ENCODE results near the gene RND2. TPM values are rescaled to one million over a fixed set of nuclear protein-coding genes. Genes with fewer than 3 reads are reported as not detected.
A peak's percentile ranks its signal among the peaks of the same experiment; 100 is the strongest.

The RND2 gene
- total RNA-seq, 1 donor from 2014 or later = 7.1 TPM

GRCh38 chr17:43030137-43030767, 5.2 kb downstream of the RND2 start:
- Mint-ChIP-seq H3K27me3 (no peaks in the 10 kb centered on the region), H3K9me3 (no peaks in the 10 kb centered on the region), H3K4me3 (no peak overlapping the region), H3K4me1 (ENCODE audit: unreplicated experiment) (peaks cover 22% of the 10 kb centered on the region), H3K36me3 (no peaks in the 10 kb centered on the region), H3K27ac (peak overlapping the region; percentile 29)
- no peak for TF ChIP-seq CTCF (conservative IDR thresholded peaks at IDR 0.05)
- DNase-seq (ENCODE audit: extremely low spot score, unreplicated experiment) = no peak

GRCh38 chr17:43031666-43032065, 6.6 kb downstream of the RND2 start:
- TF ChIP-seq CTCF (conservative IDR thresholded peaks at IDR 0.05) = no peak
- H3K27me3 Mint-ChIP-seq = no peaks in the 10 kb centered on the region
- H3K27ac Mint-ChIP-seq = no peak overlapping the region
- no peak for DNase-seq (ENCODE audit: extremely low spot score, unreplicated experiment)
- H3K4me3 Mint-ChIP-seq = no peak overlapping the region
- no peaks in the 10 kb centered on the region for H3K36me3 Mint-ChIP-seq
- H3K9me3 Mint-ChIP-seq = no peaks in the 10 kb centered on the region
- peaks cover 28% of the 10 kb centered on the region for H3K4me1 Mint-ChIP-seq (ENCODE audit: unreplicated experiment)

DNA sequence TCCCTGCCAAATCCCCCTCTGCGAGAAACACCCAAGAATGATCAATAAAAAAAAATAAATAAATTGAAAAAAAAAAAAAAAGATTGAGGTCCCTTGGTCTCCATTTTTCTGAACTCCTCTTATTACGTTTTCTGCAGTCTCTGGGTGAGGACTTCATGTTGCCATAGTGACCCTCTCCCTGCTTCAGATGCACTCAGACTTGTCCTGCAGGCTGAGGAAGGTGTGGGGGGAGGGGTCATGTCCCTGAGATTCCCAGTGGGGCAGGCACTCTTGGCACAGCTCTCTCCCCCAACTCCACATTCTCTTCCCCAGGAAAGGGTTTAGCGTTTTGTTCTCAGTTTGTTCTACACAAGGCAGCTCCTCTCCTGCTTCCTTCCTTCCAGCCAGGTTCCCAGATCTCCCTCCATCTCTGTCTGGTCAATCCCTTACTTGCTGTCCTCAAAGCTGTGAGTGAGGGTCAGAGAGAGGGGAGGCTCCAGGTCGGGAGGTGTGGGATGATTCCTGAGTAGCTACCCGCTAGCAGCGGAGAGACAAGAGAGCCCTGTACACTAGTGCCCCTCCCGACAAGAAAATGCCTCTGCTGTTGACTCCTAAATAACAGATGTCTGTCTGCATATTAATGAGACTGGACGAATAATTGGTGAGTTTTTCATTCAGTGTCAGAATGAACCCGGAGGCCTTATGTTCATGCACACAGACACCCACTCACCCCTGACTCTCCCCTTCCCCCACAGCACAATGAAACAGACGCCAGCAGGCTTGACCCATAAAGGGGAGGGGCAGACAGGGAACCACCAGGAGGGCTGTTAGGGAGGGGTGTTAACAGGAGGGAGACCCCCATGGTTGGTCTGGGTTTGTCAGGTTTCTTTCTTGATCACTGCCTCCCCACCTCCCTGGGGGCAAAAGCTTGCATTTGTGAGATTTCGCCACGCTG, 9.2 kb downstream of the RND2 start:
- DNase-seq (ENCODE audit: extremely low spot score, unreplicated experiment) = no peak

GRCh38 chr17:43034894-43035293, 9.9 kb downstream of the RND2 start:
- Mint-ChIP-seq H3K27me3 (no peaks in the 10 kb centered on the region), H3K9me3 (no peaks in the 10 kb centered on the region), H3K4me3 (no peak overlapping the region), H3K4me1 (ENCODE audit: unreplicated experiment) (peaks cover 24% of the 10 kb centered on the region), H3K27ac (no peak overlapping the region), H3K36me3 (no peaks in the 10 kb centered on the region)
- no peak for DNase-seq (ENCODE audit: extremely low spot score, unreplicated experiment)
- no peak for TF ChIP-seq CTCF (conservative IDR thresholded peaks at IDR 0.05)

More for the DNA sequence above, 9.2 kb downstream of the RND2 start:
- Mint-ChIP-seq H3K27me3 (no peaks in the 10 kb centered on the region), H3K9me3 (no peaks in the 10 kb centered on the region), H3K36me3 (no peaks in the 10 kb centered on the region), H3K4me3 (peak overlapping the region; percentile 69), H3K4me1 (ENCODE audit: unreplicated experiment) (peaks cover 24% of the 10 kb centered on the region), H3K27ac (peak overlapping the region; percentile 64)
- TF ChIP-seq CTCF (conservative IDR thresholded peaks at IDR 0.05) = no peak

GRCh38 chr17:43039646-43040045, 14.6 kb downstream of the RND2 start:
- H3K4me1 Mint-ChIP-seq (ENCODE audit: unreplicated experiment) = peaks cover 16% of the 10 kb centered on the region

More at GRCh38 chr17:43039646-43040045, 14.6 kb downstream of the RND2 start:
- no peak for DNase-seq (ENCODE audit: extremely low spot score, unreplicated experiment)
- Mint-ChIP-seq H3K27me3 (no peaks in the 10 kb centered on the region), H3K4me3 (no peak overlapping the region), H3K9me3 (no peaks in the 10 kb centered on the region), H3K36me3 (no peaks in the 10 kb centered on the region), H3K27ac (no peak overlapping the region)
- TF ChIP-seq CTCF (conservative IDR thresholded peaks at IDR 0.05) = no peak
